T-helper 17 cell (primary cell): Measurements from ENCODE around the gene TRAPPC3. TPM values are rescaled to one million over a fixed set of nuclear protein-coding genes. Genes with fewer than 3 reads are reported as not detected.
"Not testable (repeated sequence)": the region's sequence is repeated elsewhere in the genome, so short reads cannot be mapped to it uniquely, and the experiment has no call there.

Experiments used
- ATAC-seq: fragments of 150-1000 bp; cut with Tn5 transposase; 2 replicates; pipeline ENCODE4 v1.10.0; 2021; ENCODE audit warnings: mild to moderate bottlenecking, moderate library complexity
- DNase-seq, 3 donors: peaks; one replicate each; pipeline versions ENCODE4 v3.0.0 to v3.0.0-alpha.2; 2020 to 2021
- H3K9me3 ChIP-seq: one replicate; pipeline ENCODE4 v1.7.0; 2013; ENCODE audit warnings: low read length, mild to moderate bottlenecking; ENCODE audit not compliant: control insufficient read depth, poor library complexity, severe bottlenecking
- H3K27ac Mint-ChIP-seq: one replicate; pipeline ENCODE4 v1.8.0; 2022; ENCODE audit warnings: mild to moderate bottlenecking, moderate library complexity, mixed read lengths
- H3K27me3 Mint-ChIP-seq: one replicate; pipeline ENCODE4 v1.8.0; 2022; ENCODE audit warnings: mixed read lengths
- H3K36me3 Mint-ChIP-seq: one replicate; pipeline ENCODE4 v1.8.0; 2022; ENCODE audit warnings: low read depth, mixed read lengths
- H3K4me1 Mint-ChIP-seq: one replicate; pipeline ENCODE4 v1.8.0; 2022; ENCODE audit warnings: mild to moderate bottlenecking, mixed read lengths
- H3K4me3 Mint-ChIP-seq: one replicate; pipeline ENCODE4 v1.8.0; 2022; ENCODE audit warnings: mild to moderate bottlenecking, moderate library complexity, mixed read lengths
- total RNA-seq, 4 donors: library from RNA in 2 of 4; stranded (reverse) in 2 of 4; gene quantifications; one replicate each; pipeline ENCODE4 v1.2.3 and lab custom pipeline; 2022 to 2026

Gene TRAPPC3
- total RNA-seq, 2 donors from 2014 or later: 35.0 to 37.8 TPM

DNA sequence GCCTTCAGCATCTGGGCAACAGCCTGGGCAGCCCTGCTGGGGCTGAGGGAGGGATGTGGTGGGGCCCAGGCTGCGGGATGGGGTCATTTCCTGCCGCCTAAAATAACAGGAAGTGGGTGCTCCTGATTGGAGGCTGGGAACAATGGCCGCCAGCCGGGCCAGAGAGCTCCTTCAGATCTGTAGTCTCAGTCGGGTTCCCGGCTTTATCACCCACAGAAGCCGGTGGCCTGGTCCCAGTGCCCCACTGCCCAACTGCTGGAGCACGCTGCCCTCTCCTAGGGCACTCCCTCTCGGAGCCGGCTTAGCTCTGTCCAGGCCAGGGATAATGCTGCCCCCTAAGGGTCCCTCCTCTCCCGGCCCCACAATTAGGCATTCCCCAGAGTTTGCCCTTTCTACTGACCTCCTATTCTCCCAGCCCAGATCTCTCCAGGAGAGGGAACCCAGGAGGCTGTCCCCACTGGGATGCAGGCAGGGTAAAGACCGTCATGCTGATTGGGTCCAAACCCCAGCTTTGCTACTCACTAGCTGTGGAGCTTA lies 11.7 kb upstream of the TRAPPC3 start:
- H3K4me3 Mint-ChIP-seq: peak overlapping the region; percentile 90
- H3K36me3 Mint-ChIP-seq: peaks cover 9% of the 10 kb centered on the region
- H3K27ac Mint-ChIP-seq: peak overlapping the region; percentile 97
- H3K27me3 Mint-ChIP-seq: no peaks in the 10 kb centered on the region
- DNase-seq (peak; percentile 39 to 48 (median 42)), ATAC-seq (peak; percentile 35)
- H3K4me1 Mint-ChIP-seq: peaks cover 64% of the 10 kb centered on the region
- H3K9me3 ChIP-seq: no peaks in the 10 kb centered on the region

DNA sequence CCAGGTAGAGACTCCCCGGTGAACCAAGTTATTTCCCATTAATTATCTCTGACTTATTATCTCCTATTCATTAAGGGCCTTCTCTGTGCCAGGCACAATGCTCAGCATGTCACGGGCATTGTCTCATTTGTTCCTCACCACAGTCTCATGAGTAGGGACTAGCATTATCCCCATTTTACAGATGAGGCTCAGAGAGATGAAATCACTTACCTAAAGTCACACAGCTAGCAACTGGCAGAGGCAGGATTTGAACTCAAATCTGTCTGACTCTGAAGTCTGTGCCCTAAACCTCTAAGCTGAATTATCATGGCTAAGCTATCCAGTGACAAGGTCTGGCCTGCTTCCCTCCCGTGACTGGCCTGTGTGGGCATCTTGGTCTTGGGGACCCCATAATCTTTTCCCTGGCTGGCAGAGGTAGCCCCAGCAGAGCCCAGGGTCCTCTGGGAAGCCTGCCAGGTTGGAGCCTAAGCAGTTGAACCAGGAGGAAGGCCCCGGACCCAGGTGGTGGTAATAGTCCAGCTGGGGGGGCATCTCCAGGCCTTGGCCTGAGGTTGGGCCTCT lies 11.2 kb upstream of the TRAPPC3 start:
- ATAC-seq: no peak

GRCh38 chr1:36159614-36160387 lies 10.5 kb upstream of the TRAPPC3 start:
- H3K27me3 Mint-ChIP-seq: no peaks in the 10 kb centered on the region
- no peak for ATAC-seq
- peaks cover 8% of the 10 kb centered on the region for H3K36me3 Mint-ChIP-seq
- DNase-seq: no peak
- peaks cover 69% of the 10 kb centered on the region for H3K4me1 Mint-ChIP-seq
- H3K4me3 Mint-ChIP-seq: peak overlapping the region; percentile 90
- peak overlapping the region; percentile 97 for H3K27ac Mint-ChIP-seq
- H3K9me3 ChIP-seq: no peaks in the 10 kb centered on the region

More for the DNA sequence above, 11.2 kb upstream of the TRAPPC3 start:
- H3K4me1 Mint-ChIP-seq: peaks cover 64% of the 10 kb centered on the region
- no peaks in the 10 kb centered on the region for H3K9me3 ChIP-seq
- H3K27me3 Mint-ChIP-seq: no peaks in the 10 kb centered on the region
- peak overlapping the region; percentile 90 for H3K4me3 Mint-ChIP-seq
- no peak for DNase-seq
- H3K36me3 Mint-ChIP-seq: peaks cover 9% of the 10 kb centered on the region
- H3K27ac Mint-ChIP-seq: peak overlapping the region; percentile 97

GRCh38 chr1:36158827-36159252 lies 9.6 kb upstream of the TRAPPC3 start:
- Mint-ChIP-seq H3K27ac (peak overlapping the region; percentile 97), H3K4me3 (peak overlapping the region; percentile 97), H3K4me1 (peaks cover 67% of the 10 kb centered on the region)
- DNase-seq, H3K9me3 ChIP-seq, ATAC-seq, H3K27me3 Mint-ChIP-seq, H3K36me3 Mint-ChIP-seq: not testable (repeated sequence)

- ATAC-seq: no peak
- peaks cover 69% of the 10 kb centered on the region for H3K4me1 Mint-ChIP-seq
- H3K27ac Mint-ChIP-seq: peak overlapping the region; percentile 96
- peaks cover 2% of the 10 kb centered on the region for H3K36me3 Mint-ChIP-seq
- H3K27me3 Mint-ChIP-seq: no peaks in the 10 kb centered on the region
- no peak for DNase-seq
- H3K4me3 Mint-ChIP-seq: peak overlapping the region; percentile 97
- no peaks in the 10 kb centered on the region for H3K9me3 ChIP-seq
Measured at GRCh38 chr1:36157973-36158826, 8.9 kb upstream of the TRAPPC3 start.

- no peaks in the 10 kb centered on the region for H3K27me3 Mint-ChIP-seq
Measured at GRCh38 chr1:36157115-36157903, 8.0 kb upstream of the TRAPPC3 start.

GRCh38 chr1:36156329-36157114 lies 7.2 kb upstream of the TRAPPC3 start:
- Mint-ChIP-seq H3K4me1 (peaks cover 63% of the 10 kb centered on the region), H3K36me3 (peaks cover under 1% of the 10 kb centered on the region), H3K4me3 (peak overlapping the region; percentile 97), H3K27me3 (no peaks in the 10 kb centered on the region), H3K27ac (peak overlapping the region; percentile 96)
- peak in 2 of 3 donors; percentile 33 to 45 for DNase-seq
- no peak for ATAC-seq
- no peaks in the 10 kb centered on the region for H3K9me3 ChIP-seq

More at GRCh38 chr1:36157115-36157903, 8.0 kb upstream of the TRAPPC3 start:
- peaks cover 66% of the 10 kb centered on the region for H3K4me1 Mint-ChIP-seq
- H3K36me3 Mint-ChIP-seq: peaks cover 2% of the 10 kb centered on the region
- H3K27ac Mint-ChIP-seq: peak overlapping the region; percentile 96
- no peak for ATAC-seq
- H3K4me3 Mint-ChIP-seq: peak overlapping the region; percentile 97
- H3K9me3 ChIP-seq: no peaks in the 10 kb centered on the region
- no peak for DNase-seq

- H3K9me3 ChIP-seq: no peaks in the 10 kb centered on the region
- DNase-seq (peak; percentile 80 to 83 (median 82)), ATAC-seq (peak; percentile 82)
- H3K4me1 Mint-ChIP-seq: peaks cover 61% of the 10 kb centered on the region
- H3K27me3 Mint-ChIP-seq: no peaks in the 10 kb centered on the region
- no peaks in the 10 kb centered on the region for H3K36me3 Mint-ChIP-seq
- peak within 1 kb of the TSS; percentile 100 for H3K27ac Mint-ChIP-seq
- peak within 1 kb of the TSS; percentile 97 for H3K4me3 Mint-ChIP-seq
Measured at GRCh38 chr1:36155408-36156328, 6.4 kb upstream of the TRAPPC3 start, which contains the start of gene MAP7D1. Gene MAP7D1, plus strand, starts transcription at chr1:36156160. Its CDS starts 258 bp downstream, at chr1:36156418.

GRCh38 chr1:36154765-36155407 lies 5.6 kb upstream of the TRAPPC3 start:
- Mint-ChIP-seq H3K36me3 (no peaks in the 10 kb centered on the region), H3K27me3 (no peaks in the 10 kb centered on the region), H3K4me1 (peaks cover 59% of the 10 kb centered on the region), H3K4me3 (peak overlapping the region; percentile 90), H3K27ac (peak overlapping the region; percentile 100)
- DNase-seq (no peak), ATAC-seq (no peak)
- no peaks in the 10 kb centered on the region for H3K9me3 ChIP-seq

- no peak for ATAC-seq
- peak overlapping the region; percentile 90 for H3K4me3 Mint-ChIP-seq
Measured at GRCh38 chr1:36154335-36154734, 5.0 kb upstream of the TRAPPC3 start.

More at GRCh38 chr1:36154335-36154734, 5.0 kb upstream of the TRAPPC3 start:
- DNase-seq: no peak
- Mint-ChIP-seq H3K27me3 (no peaks in the 10 kb centered on the region), H3K36me3 (peaks cover under 1% of the 10 kb centered on the region), H3K4me1 (peaks cover 57% of the 10 kb centered on the region), H3K27ac (peak overlapping the region; percentile 100)
- no peaks in the 10 kb centered on the region for H3K9me3 ChIP-seq
